Astrocyte (in vitro differentiated cells and primary cell): Measurements from ENCODE around the gene DBF4. TPM values are rescaled to one million over a fixed set of nuclear protein-coding genes. Genes with fewer than 3 reads are reported as not detected.
A peak's percentile ranks its signal among the peaks of the same experiment; 100 is the strongest.

Source experiments
- DNase-seq: peaks from one replicate; pipeline ENCODE4 v3.0.0-alpha.2; 2010; ENCODE audit warnings: low read depth
- FAIRE-seq: peaks from 2 replicates; lab custom pipeline; 2011; peaks lifted over from hg19 to GRCh38; lab: Jason Lieb, UNC
- H2AFZ ChIP-seq: 2 replicates; pipeline ENCODE4 v1.6.0; 2012; ENCODE audit warnings: low read depth, low read length, inconsistent platforms
- H3K27ac ChIP-seq: 2 replicates; pipeline ENCODE4 v1.5.1; 2011; ENCODE audit warnings: low read depth, low read length, inconsistent platforms
- H3K27me3 ChIP-seq: 2 replicates; pipeline ENCODE4 v1.6.0; 2011; ENCODE audit warnings: low read length, inconsistent platforms; ENCODE audit not compliant: insufficient read depth
- H3K36me3 ChIP-seq: 2 replicates; pipeline ENCODE4 v1.5.1; 2011; ENCODE audit warnings: low read length, inconsistent platforms; ENCODE audit not compliant: insufficient read depth
- H3K4me1 ChIP-seq: 2 replicates; pipeline ENCODE4 v1.5.1; 2011; ENCODE audit warnings: low read length, inconsistent platforms; ENCODE audit not compliant: insufficient read depth
- H3K4me2 ChIP-seq: 2 replicates; pipeline ENCODE4 v1.6.0; 2012; ENCODE audit warnings: low read length, inconsistent platforms
- H3K4me3 ChIP-seq: 2 replicates; pipeline ENCODE4 v1.5.1; 2011; ENCODE audit warnings: low read depth, mild to moderate bottlenecking, low read length, inconsistent platforms; ENCODE audit not compliant: insufficient read depth
- H3K79me2 ChIP-seq: 2 replicates; pipeline ENCODE4 v1.6.0; 2012; ENCODE audit warnings: mild to moderate bottlenecking, low read length, inconsistent platforms; ENCODE audit not compliant: insufficient read depth
- H3K9ac ChIP-seq: 2 replicates; pipeline ENCODE4 v1.6.0; 2012; ENCODE audit warnings: mild to moderate bottlenecking, low read length, inconsistent platforms
- H3K9me3 ChIP-seq: 2 replicates; pipeline ENCODE4 v1.5.1; 2012; ENCODE audit warnings: low read depth, mild to moderate bottlenecking, low read length, inconsistent platforms; ENCODE audit not compliant: insufficient read depth
- H4K20me1 ChIP-seq: 2 replicates; pipeline ENCODE4 v1.6.0; 2012; ENCODE audit warnings: low read length, inconsistent platforms; ENCODE audit not compliant: insufficient read depth
- H3K27ac Mint-ChIP-seq: one replicate; pipeline ENCODE4 v1.8.0; 2021; ENCODE audit warnings: mild to moderate bottlenecking, mixed read lengths; ENCODE audit not compliant: unreplicated experiment
- H3K27me3 Mint-ChIP-seq: one replicate; pipeline ENCODE4 v1.8.0; 2021; ENCODE audit warnings: low read depth, mixed read lengths; ENCODE audit not compliant: unreplicated experiment
- H3K36me3 Mint-ChIP-seq: one replicate; pipeline ENCODE4 v1.8.0; 2021; ENCODE audit warnings: low read depth, mixed read lengths; ENCODE audit not compliant: unreplicated experiment
- H3K4me1 Mint-ChIP-seq: one replicate; pipeline ENCODE4 v1.8.0; 2021; ENCODE audit warnings: low read depth, mixed read lengths; ENCODE audit not compliant: unreplicated experiment
- H3K4me3 Mint-ChIP-seq: one replicate; pipeline ENCODE4 v1.8.0; 2021; ENCODE audit warnings: mild to moderate bottlenecking, moderate library complexity, mixed read lengths; ENCODE audit not compliant: unreplicated experiment
- H3K9me3 Mint-ChIP-seq: one replicate; pipeline ENCODE4 v1.8.0; 2021; ENCODE audit warnings: mild to moderate bottlenecking, mixed read lengths; ENCODE audit not compliant: unreplicated experiment
- EZH2 ChIP-seq: IDR thresholded peaks from 2 replicates; pipeline ENCODE4 v1.6.1; 2012; ENCODE audit warnings: mild to moderate bottlenecking, low read length, inconsistent platforms; ENCODE audit not compliant: insufficient read depth
- total RNA-seq: library from RNA; stranded (reverse); gene quantifications from 2 replicates; pipeline ENCODE4 v1.2.1, GENCODE V29; 2021
- TF ChIP-seq, protein P1 (sequence below): IDR thresholded peaks from 2 replicates; pipeline ENCODE4 v1.5.1; 2011; ENCODE audit warnings: low read depth, mild to moderate bottlenecking, inconsistent platforms, low read length, moderate library complexity; ENCODE audit not compliant: insufficient read depth

Gene DBF4
- total RNA-seq, 1 donor from 2014 or later: 13.0 TPM

DNA sequence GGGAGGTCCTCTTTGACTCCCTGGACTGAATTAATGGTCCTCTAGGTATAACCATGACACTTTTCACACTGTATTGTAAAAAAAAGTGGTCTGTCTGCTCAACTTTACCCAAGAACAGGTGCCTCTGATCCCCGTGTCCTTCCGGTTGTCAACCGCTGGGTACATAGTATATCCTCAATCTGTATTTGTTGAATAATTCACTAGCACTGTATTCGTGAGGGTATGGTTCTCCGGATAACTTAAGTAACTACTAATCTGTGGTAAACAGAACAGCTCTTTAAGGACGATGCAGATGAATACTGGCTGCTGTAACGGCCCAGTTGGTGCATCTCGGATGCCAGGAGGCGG is 57.3 kb downstream of the DBF4 start:
- Mint-ChIP-seq H3K36me3 (peaks cover 2% of the 10 kb centered on the region), H3K27ac (no peak overlapping the region), H3K4me3 (peak overlapping the region; percentile 91), H3K27me3 (peaks cover 7% of the 10 kb centered on the region), H3K4me1 (no peaks in the 10 kb centered on the region), H3K9me3 (no peaks in the 10 kb centered on the region)
- Histone ChIP-seq H3K4me1 (peaks cover 5% of the 10 kb centered on the region), H4K20me1 (no peaks in the 10 kb centered on the region), H3K9ac (no peak overlapping the region), H2AFZ (peak overlapping the region; percentile 96), H3K4me3 (peak overlapping the region; percentile 69), H3K36me3 (no peaks in the 10 kb centered on the region), H3K27ac (no peak overlapping the region), H3K27me3 (peaks cover 7% of the 10 kb centered on the region), H3K79me2 (no peaks in the 10 kb centered on the region), H3K4me2 (peak overlapping the region; percentile 97), H3K9me3 (no peaks in the 10 kb centered on the region)
- no peak for TF ChIP-seq EZH2
- TF ChIP-seq, protein P1, sequence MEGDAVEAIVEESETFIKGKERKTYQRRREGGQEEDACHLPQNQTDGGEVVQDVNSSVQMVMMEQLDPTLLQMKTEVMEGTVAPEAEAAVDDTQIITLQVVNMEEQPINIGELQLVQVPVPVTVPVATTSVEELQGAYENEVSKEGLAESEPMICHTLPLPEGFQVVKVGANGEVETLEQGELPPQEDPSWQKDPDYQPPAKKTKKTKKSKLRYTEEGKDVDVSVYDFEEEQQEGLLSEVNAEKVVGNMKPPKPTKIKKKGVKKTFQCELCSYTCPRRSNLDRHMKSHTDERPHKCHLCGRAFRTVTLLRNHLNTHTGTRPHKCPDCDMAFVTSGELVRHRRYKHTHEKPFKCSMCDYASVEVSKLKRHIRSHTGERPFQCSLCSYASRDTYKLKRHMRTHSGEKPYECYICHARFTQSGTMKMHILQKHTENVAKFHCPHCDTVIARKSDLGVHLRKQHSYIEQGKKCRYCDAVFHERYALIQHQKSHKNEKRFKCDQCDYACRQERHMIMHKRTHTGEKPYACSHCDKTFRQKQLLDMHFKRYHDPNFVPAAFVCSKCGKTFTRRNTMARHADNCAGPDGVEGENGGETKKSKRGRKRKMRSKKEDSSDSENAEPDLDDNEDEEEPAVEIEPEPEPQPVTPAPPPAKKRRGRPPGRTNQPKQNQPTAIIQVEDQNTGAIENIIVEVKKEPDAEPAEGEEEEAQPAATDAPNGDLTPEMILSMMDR: no peak
- FAIRE-seq (no peak), DNase-seq (no peak)

DNA sequence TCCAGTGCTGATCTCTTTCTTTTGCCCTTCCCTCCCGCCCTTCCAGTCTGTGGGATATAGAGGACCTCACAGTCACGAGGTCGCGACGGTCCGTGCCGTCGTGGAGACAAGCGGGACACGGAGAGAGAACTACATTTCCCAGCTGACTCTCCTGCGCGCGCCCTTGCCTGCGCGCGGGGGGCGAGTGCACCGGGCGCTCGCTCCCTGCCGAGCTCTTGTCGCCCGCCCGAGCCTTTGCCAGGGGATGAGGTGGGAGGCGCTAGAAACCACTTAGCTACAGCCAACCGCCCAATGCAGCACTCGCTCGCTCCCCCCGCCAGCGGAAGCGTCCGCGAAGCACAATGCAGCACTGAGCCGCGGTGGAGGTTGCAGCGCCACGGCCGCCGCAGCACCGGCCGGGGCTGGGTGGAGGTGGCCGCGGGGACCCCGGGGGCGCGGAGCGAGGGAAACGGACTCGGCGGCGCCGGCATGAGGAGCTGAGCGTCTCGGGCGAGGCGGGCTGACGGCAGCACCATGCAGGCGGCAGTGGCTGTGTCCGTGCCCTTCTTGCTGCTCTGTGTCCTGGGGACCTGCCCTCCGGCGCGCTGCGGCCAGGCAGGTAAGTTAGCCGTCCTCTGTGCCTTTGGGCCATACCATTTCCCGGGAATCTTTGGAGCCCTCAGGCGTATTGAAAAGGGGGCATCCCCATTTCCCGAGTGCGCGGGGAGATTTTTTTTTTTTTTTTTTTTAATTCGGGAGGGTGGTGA is 57.8 kb downstream of the DBF4 start, which contains the start of gene ADAM22:
Gene ADAM22 (plus strand): TSS at position 299 of the 746 bp plus-strand sequence. CDS start 215 bp downstream, at position 514.
- FAIRE-seq: no peak
- peaks cover 7% of the 10 kb centered on the region for H3K27me3 Mint-ChIP-seq
- H3K27ac ChIP-seq: no peak within 1 kb of the TSS

More for the DNA sequence above, 57.8 kb downstream of the DBF4 start, which contains the start of gene ADAM22:
- Mint-ChIP-seq H3K4me1 (no peaks in the 10 kb centered on the region), H3K9me3 (no peaks in the 10 kb centered on the region), H3K36me3 (peaks cover 2% of the 10 kb centered on the region), H3K27ac (no peak within 1 kb of the TSS), H3K4me3 (peak within 1 kb of the TSS; percentile 91)
- TF ChIP-seq, protein P1: no peak
- no peak for TF ChIP-seq EZH2
- peaks cover 7% of the 10 kb centered on the region for H3K27me3 ChIP-seq
- peak; percentile 82 for DNase-seq
- H3K4me3 ChIP-seq: peak within 1 kb of the TSS; percentile 69
- H3K4me2 ChIP-seq: peak within 1 kb of the TSS; percentile 97
- no peaks in the 10 kb centered on the region for H4K20me1 ChIP-seq
- no peaks in the 10 kb centered on the region for H3K79me2 ChIP-seq
- H3K4me1 ChIP-seq: peaks cover 5% of the 10 kb centered on the region
- H2AFZ ChIP-seq: peak within 1 kb of the TSS; percentile 96
- H3K9ac ChIP-seq: peak within 1 kb of the TSS; percentile 39
- no peaks in the 10 kb centered on the region for H3K36me3 ChIP-seq
- no peaks in the 10 kb centered on the region for H3K9me3 ChIP-seq
